GM19239 (cell line): ENCODE data around the gene VSIG1.

Source experiments
- DNase-seq: peaks from one replicate; pipeline ENCODE4 v3.0.0; 2011; ENCODE audit warnings: low spot score; ENCODE audit not compliant: insufficient read length
- FAIRE-seq: peaks from 2 replicates; lab custom pipeline; 2011; peaks lifted over from hg19 to GRCh38; lab: Jason Lieb, UNC

The VSIG1 gene

GRCh38 chrX:108059801-108060200, 14.9 kb downstream of the VSIG1 start:
- DNase-seq (no peak), FAIRE-seq (no peak)

DNA sequence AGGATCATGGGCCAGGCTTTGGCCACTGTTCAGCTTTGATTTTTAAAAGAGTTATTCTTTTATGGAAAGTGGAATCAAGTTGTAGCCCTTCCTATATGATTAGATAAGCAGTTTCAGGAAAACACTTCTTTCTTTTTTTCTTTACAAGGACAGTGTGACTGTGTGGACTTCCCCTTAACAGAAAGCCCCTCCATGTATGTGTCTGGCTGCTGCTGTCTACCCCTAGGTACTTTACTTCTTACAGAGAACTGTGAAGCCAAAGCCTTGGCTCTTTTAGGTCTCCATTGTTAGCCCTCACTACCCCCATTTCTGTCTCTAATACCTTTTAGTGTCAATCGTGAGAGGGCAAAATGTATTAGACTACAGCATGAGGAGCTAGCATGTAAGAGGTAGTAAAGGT, 19.1 kb downstream of the VSIG1 start:
- FAIRE-seq, result no peak
- no peak for DNase-seq

DNA sequence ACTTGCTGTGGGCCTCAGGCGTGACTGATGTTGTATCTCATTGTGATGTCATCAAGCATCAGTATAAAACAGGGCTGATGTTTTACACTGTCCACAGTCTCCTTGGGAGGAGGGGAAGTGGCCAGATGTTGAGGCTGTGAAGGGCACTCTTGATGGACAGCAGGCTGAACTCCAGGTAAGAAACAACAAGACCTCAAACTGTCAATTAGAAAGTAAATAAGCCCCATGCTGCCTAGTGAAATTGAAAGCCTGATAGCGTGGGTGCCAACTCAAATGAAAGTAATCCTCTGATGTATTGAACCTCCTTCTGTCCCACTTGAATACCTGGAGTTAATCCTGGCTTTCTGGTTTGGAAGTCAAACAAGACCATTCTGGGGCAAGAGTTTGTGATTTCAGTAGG, 19.7 kb downstream of the VSIG1 start:
- DNase-seq (no peak), FAIRE-seq (no peak)

DNA sequence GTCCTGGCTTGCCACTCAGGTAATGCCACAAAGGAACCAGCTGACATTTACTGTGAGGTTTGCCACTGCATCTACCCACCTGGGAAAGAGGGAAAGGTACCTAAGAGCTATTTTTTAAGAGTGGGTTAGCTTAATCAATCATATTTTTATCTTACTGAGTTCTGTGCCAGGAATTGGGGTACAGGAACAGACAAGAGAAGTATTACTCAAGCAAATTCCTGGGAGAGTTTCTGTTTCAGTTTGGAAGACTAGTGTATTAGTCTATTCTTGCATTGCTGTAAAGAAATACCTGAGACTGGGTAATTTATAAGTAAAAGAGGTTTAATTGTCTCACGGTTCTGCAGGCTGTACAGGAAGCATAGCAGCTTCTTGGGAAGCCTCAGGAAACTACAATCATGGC, 23.3 kb downstream of the VSIG1 start:
- no peak for FAIRE-seq
- no peak for DNase-seq

DNA sequence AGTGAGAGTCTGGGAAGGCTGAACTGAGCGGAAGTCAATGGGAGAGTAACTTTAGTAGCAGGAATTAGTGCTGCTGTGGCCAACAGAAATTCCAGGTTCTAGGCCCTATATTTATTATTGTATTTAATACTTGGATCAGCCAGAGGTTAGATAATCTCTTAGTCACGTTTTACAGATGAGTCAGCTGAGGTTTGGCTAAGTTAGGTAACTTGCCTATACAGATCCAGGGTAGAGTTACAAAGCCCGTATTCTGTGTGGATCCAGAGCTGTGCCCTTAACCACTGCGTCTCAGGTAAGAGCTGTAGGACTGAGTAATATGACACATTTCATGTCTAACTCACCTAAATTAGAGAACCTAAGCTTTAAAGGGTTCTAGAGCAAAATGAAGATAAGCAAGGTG, 26.0 kb downstream of the VSIG1 start:
- FAIRE-seq (no peak), DNase-seq (no peak)

DNA sequence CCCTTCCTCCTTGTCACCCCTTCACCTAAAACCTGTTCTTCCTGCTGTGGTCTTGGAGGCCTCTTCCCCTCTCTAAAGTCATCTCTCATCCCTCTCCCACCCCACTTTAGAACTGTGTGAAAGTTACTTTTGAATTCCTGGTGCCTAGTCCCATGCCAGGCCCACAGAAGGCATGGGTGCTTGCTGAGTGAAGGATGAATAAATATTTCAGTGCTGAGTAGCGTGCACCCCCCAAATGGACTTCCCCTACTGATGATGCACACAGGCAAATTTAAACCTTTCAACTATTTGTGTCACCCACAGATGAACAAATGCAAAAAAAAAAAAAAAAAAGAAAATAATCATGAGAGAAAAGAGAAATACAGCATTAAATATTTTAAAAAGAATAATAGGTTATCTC, 26.7 kb downstream of the VSIG1 start:
- FAIRE-seq (no peak), DNase-seq (no peak)

- FAIRE-seq (no peak), DNase-seq (no peak)
Observed at GRCh38 chrX:108072746-108073145, 27.9 kb downstream of the VSIG1 start.

DNA sequence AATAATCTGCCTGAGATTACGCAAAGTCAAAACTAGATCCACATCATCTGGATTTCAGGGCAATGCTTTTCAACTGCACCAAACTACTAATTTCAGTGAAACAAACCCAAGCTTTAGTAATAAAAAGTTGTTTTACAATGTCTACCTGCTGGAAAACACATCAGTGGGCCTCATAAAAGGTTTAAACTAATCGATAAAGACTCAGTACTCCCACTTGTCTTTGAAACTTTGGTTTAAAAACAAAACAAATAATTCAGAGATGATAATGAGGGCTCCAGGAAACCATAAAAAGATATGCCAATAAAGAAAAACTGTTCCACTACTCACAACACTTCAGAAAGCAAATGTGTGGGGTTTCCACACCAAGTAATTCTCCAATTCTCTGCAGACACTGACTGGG, 36.2 kb downstream of the VSIG1 start:
- DNase-seq (no peak), FAIRE-seq (no peak)

DNA sequence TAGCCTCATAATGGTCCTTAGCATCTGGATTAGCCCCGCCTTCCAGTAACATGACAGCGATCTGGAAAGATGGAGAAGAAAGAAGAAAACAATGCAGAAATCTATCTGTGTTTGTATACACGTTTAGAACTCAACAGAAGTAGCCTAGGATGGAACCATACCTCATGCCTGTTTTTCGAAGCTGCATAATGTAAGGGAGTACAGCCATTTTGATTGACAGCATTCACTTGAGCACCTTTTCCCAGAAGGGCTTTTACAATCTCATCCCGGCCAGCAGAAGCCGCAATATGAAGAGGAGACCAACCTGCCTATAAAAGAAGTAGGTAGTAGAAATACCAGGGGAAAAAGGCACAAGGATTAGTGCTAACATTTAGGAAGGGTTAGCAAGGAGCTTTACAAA, 42.9 kb downstream of the VSIG1 start:
- FAIRE-seq (peak; percentile 67), DNase-seq (no peak)

DNA sequence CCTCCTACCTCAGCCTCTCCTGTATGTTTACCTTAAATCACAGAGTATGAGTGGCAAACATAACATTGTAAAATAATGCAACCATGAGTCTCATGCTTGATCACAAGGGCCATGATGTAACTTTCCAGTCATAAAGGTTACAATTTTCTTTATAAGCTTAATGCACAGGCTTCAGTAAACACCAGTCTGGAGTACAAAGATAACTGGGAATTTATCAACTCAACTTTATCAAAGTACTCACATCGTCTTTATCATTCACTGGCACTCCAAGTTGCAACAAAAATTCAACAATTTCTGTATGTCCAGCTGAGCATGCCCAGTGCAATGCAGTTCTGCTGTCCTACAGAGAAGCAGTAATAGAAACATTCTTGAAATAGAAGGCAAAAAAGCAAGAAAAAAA, 43.6 kb downstream of the VSIG1 start:
- FAIRE-seq (peak; percentile 26), DNase-seq (no peak)

GRCh38 chrX:108090491-108091263, 45.8 kb downstream of the VSIG1 start:
- DNase-seq (no peak), FAIRE-seq (peak; percentile 91)

DNA sequence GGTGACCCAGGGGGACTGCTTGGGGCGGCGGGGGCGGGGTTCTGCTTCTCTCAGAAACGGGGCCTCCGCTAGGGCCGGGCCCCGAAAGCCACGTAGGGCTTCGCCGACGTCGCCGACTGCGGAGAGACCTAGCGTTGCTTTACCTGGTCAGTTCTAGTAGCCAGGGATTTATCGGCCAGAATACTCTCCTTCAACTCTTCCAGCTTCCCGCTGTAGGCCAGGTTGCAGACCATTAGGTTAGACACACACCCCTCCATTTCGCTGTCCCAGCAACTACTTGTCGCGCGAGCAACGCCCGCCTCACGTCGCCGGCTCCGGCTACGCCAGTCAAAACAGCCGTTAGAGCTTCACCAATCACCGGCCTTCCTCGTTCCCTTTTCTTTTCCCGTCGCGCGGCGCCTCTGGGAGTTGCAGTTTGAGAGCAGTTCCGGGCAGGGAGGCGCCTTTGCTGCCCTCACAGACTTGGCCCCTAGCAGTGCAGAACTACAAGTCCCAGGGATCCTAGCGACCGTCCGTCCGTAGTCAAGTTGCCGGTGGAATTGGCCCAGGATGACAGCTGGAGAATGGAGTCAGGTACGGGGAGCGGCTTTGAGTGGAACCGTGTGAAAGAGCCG, 46.5 kb downstream of the VSIG1 start, which contains the start of the genes ATG4A and PSMD10:
ATG4A (plus strand) TSS at position 515 of the 614 bp plus-strand sequence; CDS start at position 564, 49 bp downstream.
PSMD10 (minus strand) TSS at position 279 of the 614 bp plus-strand sequence; CDS start at position 257, 22 bp downstream.
- DNase-seq (peak; percentile 46), FAIRE-seq (peak; percentile 98)

DNA sequence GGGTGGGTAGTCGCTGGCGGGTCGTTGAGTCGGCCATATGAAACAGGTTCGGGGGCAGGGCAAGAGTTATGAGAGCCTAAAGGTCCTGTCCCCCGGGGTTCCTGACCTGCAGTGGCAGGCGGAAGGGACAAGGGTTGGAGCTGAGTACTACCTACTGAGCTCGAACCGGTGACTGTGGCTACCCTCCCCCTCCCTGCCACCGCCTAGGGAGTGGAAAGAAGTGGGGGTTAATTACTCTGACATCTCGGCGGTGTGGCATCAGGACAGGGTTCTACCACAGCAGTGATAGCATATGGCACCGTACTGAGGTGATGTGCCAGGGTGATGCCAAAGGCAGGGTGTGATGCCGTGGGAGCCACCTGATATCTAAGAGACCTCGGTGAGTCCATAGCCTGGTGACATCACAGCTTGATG, 47.0 kb downstream of the VSIG1 start:
- FAIRE-seq (peak; percentile 82), DNase-seq (no peak)

DNA sequence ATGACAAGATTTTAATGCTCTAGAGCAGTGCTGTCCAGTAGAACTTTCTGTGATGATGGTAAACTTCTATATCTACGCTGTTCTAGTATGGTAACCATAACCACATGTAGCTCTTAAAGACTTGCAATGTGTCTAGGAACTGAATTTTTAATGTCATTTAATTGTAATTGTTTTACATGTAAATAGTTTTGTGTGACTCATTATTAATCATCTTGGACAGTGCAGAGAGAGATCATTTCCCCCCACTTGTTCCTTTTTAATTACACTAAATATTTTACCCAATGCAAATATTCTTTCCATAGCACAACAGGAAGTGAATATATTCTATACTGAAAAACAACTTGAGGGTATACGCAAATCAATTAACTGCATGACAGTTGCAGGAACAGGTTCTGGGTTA, 52.5 kb downstream of the VSIG1 start:
- no peak for FAIRE-seq
- DNase-seq, result no peak

DNA sequence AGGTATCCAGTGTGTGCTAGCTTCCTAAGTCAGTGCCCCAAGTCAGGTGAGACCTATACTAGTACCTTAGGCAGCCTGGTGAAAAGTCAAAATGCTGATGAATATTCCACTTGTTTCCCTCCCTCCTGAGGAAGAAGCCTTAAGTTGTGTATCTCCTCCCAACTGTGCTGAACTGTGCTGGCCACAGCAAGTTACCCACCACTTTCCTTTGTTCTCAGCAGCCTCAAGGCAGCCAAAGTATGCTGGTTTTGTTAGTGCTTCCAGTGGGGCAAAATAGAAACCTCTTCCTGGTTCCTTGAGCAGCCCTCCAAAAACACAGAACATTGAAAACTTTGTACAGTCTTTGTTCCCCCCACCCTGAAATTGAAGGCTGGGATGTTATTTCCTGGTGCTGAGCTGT, 60.6 kb downstream of the VSIG1 start:
- FAIRE-seq (peak; percentile 80), DNase-seq (no peak)

DNA sequence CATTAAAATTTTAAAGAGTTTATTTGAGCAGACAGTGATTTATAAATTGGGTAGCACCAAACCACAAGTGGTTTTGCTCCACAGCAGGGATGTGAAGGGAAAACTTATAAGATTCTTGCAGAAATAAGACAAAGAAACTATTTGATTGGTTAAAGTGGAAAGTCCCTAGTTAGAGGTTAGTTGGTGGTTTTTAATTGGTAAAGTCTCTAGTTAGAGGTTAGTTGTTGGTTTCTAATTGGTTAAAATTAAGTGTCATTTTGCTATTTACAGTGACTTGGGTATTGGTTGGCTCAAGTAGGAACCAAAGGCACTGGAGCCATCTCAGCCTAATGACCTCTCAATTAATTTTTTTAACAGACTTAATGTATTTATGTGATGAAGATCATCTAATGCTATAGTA, 69.7 kb downstream of the VSIG1 start:
- DNase-seq, result no peak
- no peak for FAIRE-seq

- no peak for FAIRE-seq
- DNase-seq, result no peak
Observed at GRCh38 chrX:108117988-108118387, 73.1 kb downstream of the VSIG1 start.

DNA sequence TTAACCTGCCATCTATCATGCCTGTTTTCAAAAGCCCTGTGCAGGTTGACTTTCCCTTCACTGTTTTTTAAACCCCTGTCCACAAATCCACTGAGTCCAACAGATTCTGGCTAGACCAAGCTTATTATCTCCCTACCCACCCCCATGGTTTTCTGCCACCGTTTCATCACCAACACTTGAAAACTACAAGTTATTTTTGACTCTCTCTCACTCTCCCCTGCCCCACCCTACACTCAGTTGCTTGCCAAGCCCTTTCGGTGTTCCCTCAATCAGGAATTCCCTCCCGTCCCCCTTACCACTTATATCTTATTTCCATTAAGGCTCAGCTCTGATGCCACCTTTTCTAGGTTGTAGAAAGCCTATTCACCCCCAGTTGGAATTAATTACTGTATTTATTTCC, 76.4 kb downstream of the VSIG1 start:
- FAIRE-seq, result no peak
- no peak for DNase-seq

DNA sequence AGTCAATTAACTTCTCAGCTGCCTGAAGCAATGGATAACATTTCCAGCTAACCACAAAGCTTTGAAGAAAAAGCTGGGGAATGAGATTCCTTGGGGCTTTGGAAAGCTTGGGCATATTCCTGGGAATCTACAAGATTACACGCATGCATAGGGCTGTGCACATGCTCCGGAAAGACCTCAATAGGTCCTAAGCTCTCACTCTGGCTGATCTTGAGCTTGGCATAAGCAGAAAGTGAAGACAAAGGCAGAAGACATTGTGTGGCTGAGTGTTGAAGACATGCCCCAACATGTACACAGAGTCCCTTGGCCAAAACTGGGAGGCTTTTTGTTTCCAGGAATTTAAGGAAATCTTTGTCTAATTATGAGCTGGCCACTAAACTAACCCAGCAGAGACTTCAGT, 77.9 kb downstream of the VSIG1 start:
- DNase-seq (no peak), FAIRE-seq (no peak)

GRCh38 chrX:108123591-108124366, 78.9 kb downstream of the VSIG1 start:
- DNase-seq (no peak), FAIRE-seq (peak; percentile 67)

DNA sequence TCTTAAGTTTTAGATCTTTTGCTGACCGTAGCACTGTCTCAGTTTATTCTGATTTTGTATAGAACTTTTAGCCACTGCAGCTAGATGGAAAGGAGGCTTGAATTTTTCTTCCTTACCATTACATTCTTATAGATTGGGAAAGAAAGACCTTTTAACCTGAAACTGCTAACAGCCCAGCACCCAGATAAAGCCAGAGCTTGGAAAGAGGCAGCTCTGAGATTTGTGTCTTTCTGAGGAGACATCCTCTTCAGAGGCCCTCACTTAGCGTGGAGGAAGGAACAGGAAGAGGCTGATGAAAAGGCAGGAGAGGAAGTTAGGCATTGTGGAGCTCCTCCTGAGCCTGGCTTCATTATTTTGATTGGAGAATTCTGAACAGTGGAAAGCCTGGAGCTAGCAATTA, 81.8 kb downstream of the VSIG1 start:
- no peak for FAIRE-seq
- no peak for DNase-seq
